Chondrocyte (in vitro differentiated cells): ENCODE results near the gene NFE2L3. TPM values are rescaled to one million over a fixed set of nuclear protein-coding genes. Genes with fewer than 3 reads are reported as not detected.

Experiments
- DNase-seq: peaks from one replicate; pipeline ENCODE4 v3.0.0; 2021; ENCODE audit warnings: mixed read lengths, low spot score
- H3K27ac Mint-ChIP-seq: one replicate; pipeline ENCODE4 v1.8.0; 2021; ENCODE audit warnings: mild to moderate bottlenecking, moderate library complexity, mixed read lengths; ENCODE audit not compliant: unreplicated experiment
- H3K27me3 Mint-ChIP-seq: 2 replicates; pipeline ENCODE4 v1.8.0; 2021; ENCODE audit warnings: low read depth, mixed read lengths
- H3K36me3 Mint-ChIP-seq: 2 replicates; pipeline ENCODE4 v1.8.0; 2021; ENCODE audit warnings: low read depth, mixed read lengths
- H3K4me1 Mint-ChIP-seq: 2 replicates; pipeline ENCODE4 v1.8.0; 2021; ENCODE audit warnings: low read depth, mild to moderate bottlenecking, mixed read lengths
- H3K4me3 Mint-ChIP-seq: one replicate; pipeline ENCODE4 v1.8.0; 2021; ENCODE audit warnings: mild to moderate bottlenecking, moderate library complexity, mixed read lengths; ENCODE audit not compliant: unreplicated experiment
- H3K9me3 Mint-ChIP-seq: 2 replicates; pipeline ENCODE4 v1.8.0; 2021; ENCODE audit warnings: low read depth, mixed read lengths
- total RNA-seq: library from RNA; stranded (reverse); gene quantifications from 3 replicates; pipeline ENCODE4 v1.2.1, GENCODE V29; 2021
- TF ChIP-seq, protein P1 (sequence below): fragments of 200-600 bp; sonication (generic); IDR thresholded peaks from 2 replicates; pipeline ENCODE4 v1.5.0; 2021; ENCODE audit warnings: antibody characterized with exemption, mild to moderate bottlenecking, moderate library complexity

NFE2L3 gene
- total RNA-seq, 1 donor from 2014 or later, result 0.52 TPM

DNA sequence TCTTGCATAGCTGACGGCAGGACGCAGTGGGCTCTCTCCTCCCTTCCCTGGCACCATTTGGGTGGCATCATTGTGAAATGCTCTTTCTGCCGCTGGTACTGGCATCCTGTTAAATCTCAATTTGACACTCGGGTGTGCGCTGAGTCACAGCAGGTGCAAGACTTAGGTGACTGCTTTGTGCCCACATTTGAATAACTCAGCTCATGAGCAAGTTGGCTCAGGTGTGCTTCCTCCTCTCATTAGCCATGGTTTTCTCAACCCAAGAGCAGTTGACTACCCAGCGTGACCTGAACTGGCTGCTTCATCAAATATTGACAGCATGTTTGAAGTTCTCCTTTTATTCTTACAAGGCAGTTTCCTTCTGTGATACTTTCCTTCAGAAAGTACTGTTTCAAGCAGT lies 24.6 kb upstream of the NFE2L3 start:
- TF ChIP-seq, protein P1, sequence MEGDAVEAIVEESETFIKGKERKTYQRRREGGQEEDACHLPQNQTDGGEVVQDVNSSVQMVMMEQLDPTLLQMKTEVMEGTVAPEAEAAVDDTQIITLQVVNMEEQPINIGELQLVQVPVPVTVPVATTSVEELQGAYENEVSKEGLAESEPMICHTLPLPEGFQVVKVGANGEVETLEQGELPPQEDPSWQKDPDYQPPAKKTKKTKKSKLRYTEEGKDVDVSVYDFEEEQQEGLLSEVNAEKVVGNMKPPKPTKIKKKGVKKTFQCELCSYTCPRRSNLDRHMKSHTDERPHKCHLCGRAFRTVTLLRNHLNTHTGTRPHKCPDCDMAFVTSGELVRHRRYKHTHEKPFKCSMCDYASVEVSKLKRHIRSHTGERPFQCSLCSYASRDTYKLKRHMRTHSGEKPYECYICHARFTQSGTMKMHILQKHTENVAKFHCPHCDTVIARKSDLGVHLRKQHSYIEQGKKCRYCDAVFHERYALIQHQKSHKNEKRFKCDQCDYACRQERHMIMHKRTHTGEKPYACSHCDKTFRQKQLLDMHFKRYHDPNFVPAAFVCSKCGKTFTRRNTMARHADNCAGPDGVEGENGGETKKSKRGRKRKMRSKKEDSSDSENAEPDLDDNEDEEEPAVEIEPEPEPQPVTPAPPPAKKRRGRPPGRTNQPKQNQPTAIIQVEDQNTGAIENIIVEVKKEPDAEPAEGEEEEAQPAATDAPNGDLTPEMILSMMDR, result no peak
- peaks cover 7% of the 10 kb centered on the region for H3K9me3 Mint-ChIP-seq
- H3K4me3 Mint-ChIP-seq, result no peak overlapping the region
- no peaks in the 10 kb centered on the region for H3K4me1 Mint-ChIP-seq
- H3K36me3 Mint-ChIP-seq, result peaks cover 2% of the 10 kb centered on the region
- DNase-seq, result no peak
- H3K27ac Mint-ChIP-seq, result no peak overlapping the region
- peaks cover 42% of the 10 kb centered on the region for H3K27me3 Mint-ChIP-seq

DNA sequence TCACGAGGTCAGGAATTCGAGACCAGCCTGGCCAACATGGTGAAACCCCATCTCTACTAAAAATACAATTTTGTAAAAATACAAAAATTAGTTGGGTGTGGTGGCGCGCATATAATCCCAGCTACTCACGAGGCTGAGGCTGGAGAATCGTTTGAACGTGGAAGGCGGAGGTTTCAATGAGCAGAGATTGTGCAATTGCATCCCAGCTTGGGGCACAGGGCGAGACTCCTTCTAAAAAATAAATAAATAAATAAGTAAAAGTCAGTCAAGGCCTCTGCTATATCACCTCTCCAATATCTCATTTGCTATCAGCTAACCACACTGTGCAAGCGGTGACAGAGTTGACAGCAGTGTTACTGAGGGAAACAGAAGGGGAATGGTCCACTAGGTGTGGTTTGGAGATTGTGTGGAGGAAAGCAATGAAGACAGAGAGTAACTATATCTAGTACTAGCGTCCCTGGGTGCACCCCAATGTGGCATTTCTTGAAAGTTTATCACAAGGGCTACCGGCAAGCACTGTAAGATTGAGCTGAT lies 20.9 kb upstream of the NFE2L3 start:
- H3K4me1 Mint-ChIP-seq, result no peaks in the 10 kb centered on the region

DNA sequence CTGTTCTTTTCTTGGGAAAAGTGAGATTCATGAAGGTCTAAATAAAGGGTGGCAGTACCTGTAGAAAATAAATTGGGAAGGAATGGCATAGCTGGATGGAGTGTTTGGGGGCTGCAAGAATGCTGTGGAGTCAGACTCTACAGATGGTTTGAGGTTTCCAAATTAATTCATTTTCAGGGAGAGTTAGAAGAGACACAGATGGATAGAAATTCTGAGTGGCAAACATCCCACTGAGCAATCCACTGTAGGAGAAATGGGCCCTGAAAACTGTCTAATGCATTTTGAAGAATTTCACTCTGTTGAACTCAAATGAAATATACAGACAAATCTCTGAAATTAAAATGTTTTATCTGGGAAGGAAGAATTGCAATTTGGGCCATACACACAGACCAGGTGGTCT lies 16.9 kb upstream of the NFE2L3 start:
- Mint-ChIP-seq H3K27me3 (peaks cover 41% of the 10 kb centered on the region), H3K36me3 (peaks cover 2% of the 10 kb centered on the region), H3K4me3 (no peak overlapping the region), H3K4me1 (no peaks in the 10 kb centered on the region), H3K27ac (no peak overlapping the region), H3K9me3 (no peaks in the 10 kb centered on the region)
- TF ChIP-seq, protein P1, result no peak
- no peak for DNase-seq

More for the DNA sequence above, 20.9 kb upstream of the NFE2L3 start:
- H3K36me3 Mint-ChIP-seq, result peaks cover 2% of the 10 kb centered on the region
- DNase-seq, result no peak
- TF ChIP-seq, protein P1, result no peak
- no peaks in the 10 kb centered on the region for H3K9me3 Mint-ChIP-seq
- H3K27me3 Mint-ChIP-seq, result peaks cover 50% of the 10 kb centered on the region
- H3K4me3 Mint-ChIP-seq, result no peak overlapping the region
- no peak overlapping the region for H3K27ac Mint-ChIP-seq

DNA sequence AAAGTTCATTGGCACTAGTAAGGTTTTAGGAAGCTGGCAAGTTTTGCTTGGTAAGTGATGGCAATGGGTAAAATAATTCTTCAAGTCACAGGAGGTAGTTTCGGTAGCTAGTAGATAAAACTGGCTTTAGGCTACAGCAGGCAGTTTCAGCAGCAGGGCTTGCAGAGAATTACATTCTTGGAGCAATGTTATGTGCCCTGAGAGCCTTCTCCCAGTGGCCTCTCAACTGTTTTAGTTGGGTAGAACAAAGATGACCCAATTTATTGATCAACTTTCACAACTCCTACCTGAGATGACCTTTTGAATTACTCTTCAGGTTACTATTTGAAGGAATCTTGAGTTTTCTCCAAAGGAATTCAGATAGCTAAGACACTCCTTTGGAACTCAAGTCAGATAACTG lies 16.4 kb upstream of the NFE2L3 start:
- Mint-ChIP-seq H3K27ac (no peak overlapping the region), H3K9me3 (no peaks in the 10 kb centered on the region), H3K4me3 (no peak overlapping the region), H3K4me1 (no peaks in the 10 kb centered on the region), H3K36me3 (peaks cover 1% of the 10 kb centered on the region), H3K27me3 (peaks cover 40% of the 10 kb centered on the region)
- DNase-seq, result no peak
- TF ChIP-seq, protein P1, result no peak

- Mint-ChIP-seq H3K4me1 (peaks cover 4% of the 10 kb centered on the region), H3K9me3 (no peaks in the 10 kb centered on the region), H3K27ac (no peak overlapping the region), H3K4me3 (no peak overlapping the region), H3K36me3 (no peaks in the 10 kb centered on the region), H3K27me3 (peaks cover 38% of the 10 kb centered on the region)
- TF ChIP-seq, protein P1, result no peak
- DNase-seq, result no peak
Measured at GRCh38 chr7:26136831-26137230, 15.2 kb upstream of the NFE2L3 start.
